Cardiac muscle cell (in vitro differentiated cells and primary cell): ENCODE data around the gene PLXNB1. TPM values are rescaled to one million over a fixed set of nuclear protein-coding genes. Genes with fewer than 3 reads are reported as not detected.
A peak's percentile ranks its signal among the peaks of the same experiment; 100 is the strongest.

Experiments
- DNase-seq, 2 donors: peaks; one replicate each; pipeline versions ENCODE4 v3.0.0 to v3.0.0-alpha.2; 2010 to 2017; ENCODE audit warnings: low read depth in 1 of 2, low spot score in 1 of 2
- H3K27ac ChIP-seq: fragments of 200-600 bp; sonication (generic); 2 replicates; pipeline ENCODE4 v1.5.1; 2016
- H3K27me3 ChIP-seq: fragments of 200-600 bp; sonication (generic); 2 replicates; pipeline ENCODE4 v1.6.0; 2016; ENCODE audit warnings: control low read depth
- H3K36me3 ChIP-seq: fragments of 200-600 bp; sonication (generic); 2 replicates; pipeline ENCODE4 v1.5.1; 2016; ENCODE audit warnings: control low read depth
- H3K4me1 ChIP-seq: fragments of 200-600 bp; sonication (generic); 2 replicates; pipeline ENCODE4 v1.8.1; 2017; ENCODE audit warnings: low read depth, mild to moderate bottlenecking, mixed run types
- H3K4me3 ChIP-seq: fragments of 200-600 bp; sonication (generic); 2 replicates; pipeline ENCODE4 v1.5.1; 2016; ENCODE audit warnings: mild to moderate bottlenecking
- H3K9me3 ChIP-seq: fragments of 200-600 bp; sonication (generic); 2 replicates; pipeline ENCODE4 v1.5.1; 2017; ENCODE audit warnings: low read depth, mild to moderate bottlenecking, control low read depth
- CTCF ChIP-seq: IDR thresholded peaks from 2 replicates; pipeline ENCODE4 v1.5.1; 2012; ENCODE audit warnings: low read depth, mild to moderate bottlenecking, low read length
- polyA plus RNA-seq: library from polyadenylated mRNA; unstranded; fragments of >200 nt; fragmentation: Nextera tagmentation; extraction: Ambion mirVana; gene quantifications from 2 replicates; pipeline ENCODE4 v1.2.1, GENCODE V29; 2016
- total RNA-seq: library from RNA; depleted of rRNA; stranded (reverse); fragments of >200 nt; gene quantifications from 2 replicates; pipeline ENCODE4 v1.2.3, GENCODE V29; 2016

The PLXNB1 gene
- total and polyA plus RNA-seq, 2 experiments from 2014 or later = 23.9 to 47.1 TPM

GRCh38 chr3:48426944-48427629 is 2.8 kb downstream of the PLXNB1 start:
- TF ChIP-seq CTCF = no peak
- Histone ChIP-seq H3K27me3 (no peaks in the 10 kb centered on the region), H3K27ac (peak overlapping the region; percentile 70), H3K9me3 (no peaks in the 10 kb centered on the region), H3K36me3 (no peaks in the 10 kb centered on the region), H3K4me3 (no peak overlapping the region), H3K4me1 (peaks cover 33% of the 10 kb centered on the region)
- DNase-seq = no peak

GRCh38 chr3:48426401-48426909 is 3.4 kb downstream of the PLXNB1 start:
- DNase-seq = no peak
- no peaks in the 10 kb centered on the region for H3K36me3 ChIP-seq
- no peak overlapping the region for H3K4me3 ChIP-seq
- TF ChIP-seq CTCF = no peak
- H3K27me3 ChIP-seq = no peaks in the 10 kb centered on the region
- peak overlapping the region; percentile 70 for H3K27ac ChIP-seq
- peaks cover 33% of the 10 kb centered on the region for H3K4me1 ChIP-seq
- no peaks in the 10 kb centered on the region for H3K9me3 ChIP-seq

GRCh38 chr3:48425281-48425812 is 4.5 kb downstream of the PLXNB1 start:
- TF ChIP-seq CTCF = no peak
- H3K27me3 ChIP-seq = no peaks in the 10 kb centered on the region
- peak; percentile 26 to 46 for DNase-seq
- H3K27ac ChIP-seq = peak overlapping the region; percentile 70
- peaks cover 33% of the 10 kb centered on the region for H3K4me1 ChIP-seq
- no peaks in the 10 kb centered on the region for H3K9me3 ChIP-seq
- H3K36me3 ChIP-seq = no peaks in the 10 kb centered on the region
- no peak overlapping the region for H3K4me3 ChIP-seq

GRCh38 chr3:48423883-48424695 is 5.8 kb downstream of the PLXNB1 start:
- no peak overlapping the region for H3K4me3 ChIP-seq
- no peaks in the 10 kb centered on the region for H3K27me3 ChIP-seq
- no peak overlapping the region for H3K27ac ChIP-seq
- peaks cover 30% of the 10 kb centered on the region for H3K4me1 ChIP-seq
- no peaks in the 10 kb centered on the region for H3K36me3 ChIP-seq
- TF ChIP-seq CTCF = no peak
- no peak for DNase-seq
- H3K9me3 ChIP-seq = no peaks in the 10 kb centered on the region

- DNase-seq = no peak
- TF ChIP-seq CTCF = no peak
- peaks cover 30% of the 10 kb centered on the region for H3K4me1 ChIP-seq
Measured at GRCh38 chr3:48423241-48423882, 6.5 kb downstream of the PLXNB1 start.

More at GRCh38 chr3:48423241-48423882, 6.5 kb downstream of the PLXNB1 start:
- Histone ChIP-seq H3K27me3 (no peaks in the 10 kb centered on the region), H3K27ac (no peak overlapping the region), H3K4me3 (no peak overlapping the region), H3K9me3 (no peaks in the 10 kb centered on the region), H3K36me3 (no peaks in the 10 kb centered on the region)
